HFFc6 (cell line): ENCODE data around the gene CLTB. TPM values are rescaled to one million over a fixed set of nuclear protein-coding genes. Genes with fewer than 3 reads are reported as not detected.

Experiments used
- DNase-seq: peaks from one replicate; pipeline ENCODE4 v3.0.0-alpha.2; 2018
- H3K27ac Mint-ChIP-seq: 2 replicates; pipeline ENCODE4 v1.8.0; 2020; ENCODE audit warnings: mild to moderate bottlenecking, mixed read lengths
- H3K27me3 Mint-ChIP-seq: 2 replicates; pipeline ENCODE4 v1.8.0; 2021; ENCODE audit warnings: mild to moderate bottlenecking, moderate library complexity, mixed read lengths; ENCODE audit not compliant: insufficient read depth
- H3K36me3 Mint-ChIP-seq: 2 replicates; pipeline ENCODE4 v1.8.0; 2021; ENCODE audit warnings: low read depth, mixed read lengths
- H3K4me1 Mint-ChIP-seq: 2 replicates; pipeline ENCODE4 v1.8.0; 2020; ENCODE audit warnings: low read depth, mixed read lengths
- H3K4me3 Mint-ChIP-seq: 2 replicates; pipeline ENCODE4 v1.8.0; 2020; ENCODE audit warnings: mild to moderate bottlenecking, moderate library complexity, mixed read lengths
- H3K9me3 Mint-ChIP-seq: 2 replicates; pipeline ENCODE4 v1.8.0; 2020; ENCODE audit warnings: mild to moderate bottlenecking, mixed read lengths
- total RNA-seq, 6 experiments: library from RNA; stranded (reverse); fragmentation: NEBNext Ultra II Directional; extraction: Animal tissue kit (Norgen Biotek cat#: 25700); gene quantifications; 2 replicates in 1 of 6; 3 replicates in 5 of 6; pipeline ENCODE4 v1.2.3, GENCODE V29; 2021
- TF ChIP-seq, protein P1 (sequence below): fragments of 200-600 bp; sonication (generic); IDR thresholded peaks from 2 replicates; pipeline ENCODE4 v1.5.0; 2021; ENCODE audit warnings: antibody characterized with exemption, mild to moderate bottlenecking

Gene CLTB
- total RNA-seq, 6 experiments from 2014 or later = 178 to 226 (median 202) TPM

DNA sequence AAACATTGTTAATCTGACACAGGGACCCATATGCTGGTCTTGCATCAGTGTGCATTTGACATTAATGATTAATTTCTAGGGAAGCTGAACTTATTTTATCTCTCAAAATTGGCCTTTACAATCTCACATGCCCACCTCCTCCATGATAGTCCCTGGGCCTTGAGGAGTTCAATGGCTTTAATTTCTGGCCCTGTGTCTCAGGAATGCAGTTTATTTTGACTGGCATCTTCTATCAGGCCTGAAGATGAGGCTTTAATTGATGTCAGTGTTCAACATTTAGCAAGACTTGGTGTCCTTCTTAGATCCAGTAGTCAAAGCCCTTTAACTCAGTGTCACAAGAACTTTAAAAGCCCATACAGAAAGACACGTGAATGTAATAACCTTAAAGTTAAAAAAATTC, 10.5 kb upstream of the CLTB start:
- no peak overlapping the region for H3K27ac Mint-ChIP-seq
- peaks cover 8% of the 10 kb centered on the region; the same call in 1 of the 2 replicates for H3K4me1 Mint-ChIP-seq
- DNase-seq = no peak
- no peak overlapping the region for H3K4me3 Mint-ChIP-seq
- TF ChIP-seq, protein P1, sequence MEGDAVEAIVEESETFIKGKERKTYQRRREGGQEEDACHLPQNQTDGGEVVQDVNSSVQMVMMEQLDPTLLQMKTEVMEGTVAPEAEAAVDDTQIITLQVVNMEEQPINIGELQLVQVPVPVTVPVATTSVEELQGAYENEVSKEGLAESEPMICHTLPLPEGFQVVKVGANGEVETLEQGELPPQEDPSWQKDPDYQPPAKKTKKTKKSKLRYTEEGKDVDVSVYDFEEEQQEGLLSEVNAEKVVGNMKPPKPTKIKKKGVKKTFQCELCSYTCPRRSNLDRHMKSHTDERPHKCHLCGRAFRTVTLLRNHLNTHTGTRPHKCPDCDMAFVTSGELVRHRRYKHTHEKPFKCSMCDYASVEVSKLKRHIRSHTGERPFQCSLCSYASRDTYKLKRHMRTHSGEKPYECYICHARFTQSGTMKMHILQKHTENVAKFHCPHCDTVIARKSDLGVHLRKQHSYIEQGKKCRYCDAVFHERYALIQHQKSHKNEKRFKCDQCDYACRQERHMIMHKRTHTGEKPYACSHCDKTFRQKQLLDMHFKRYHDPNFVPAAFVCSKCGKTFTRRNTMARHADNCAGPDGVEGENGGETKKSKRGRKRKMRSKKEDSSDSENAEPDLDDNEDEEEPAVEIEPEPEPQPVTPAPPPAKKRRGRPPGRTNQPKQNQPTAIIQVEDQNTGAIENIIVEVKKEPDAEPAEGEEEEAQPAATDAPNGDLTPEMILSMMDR = no peak
- peaks cover 18% of the 10 kb centered on the region for H3K27me3 Mint-ChIP-seq
- H3K9me3 Mint-ChIP-seq = no peaks in the 10 kb centered on the region
- H3K36me3 Mint-ChIP-seq = no peaks in the 10 kb centered on the region

DNA sequence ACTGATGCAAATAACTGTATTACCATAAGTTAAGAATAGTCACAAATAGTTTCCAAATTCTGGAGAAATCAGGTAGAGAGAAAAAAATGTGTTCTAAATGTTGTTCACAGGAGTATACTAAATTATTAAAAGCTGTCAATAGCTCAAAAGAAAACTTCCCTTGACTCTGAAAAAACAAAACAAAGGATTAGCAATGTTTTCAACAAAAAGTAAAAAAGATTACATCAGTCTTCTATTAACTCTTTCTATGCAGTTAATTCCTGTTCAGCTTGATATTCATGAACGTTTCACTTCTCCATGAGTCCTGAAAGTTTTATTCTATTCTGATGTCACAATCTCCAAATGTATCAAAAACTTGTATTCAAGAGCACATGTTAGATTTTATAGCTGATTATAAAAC, 9.5 kb upstream of the CLTB start:
- 0 out of 2 replicates have a peak, but pooled peaks cover 3% of the 10 kb centered on the region for H3K9me3 Mint-ChIP-seq
- no peak overlapping the region for H3K4me3 Mint-ChIP-seq
- DNase-seq = no peak
- TF ChIP-seq, protein P1 = no peak
- H3K27ac Mint-ChIP-seq = no peak overlapping the region
- no peaks in the 10 kb centered on the region for H3K36me3 Mint-ChIP-seq
- peaks cover 8% of the 10 kb centered on the region; the same call in 1 of the 2 replicates for H3K4me1 Mint-ChIP-seq
- H3K27me3 Mint-ChIP-seq = peaks cover 22% of the 10 kb centered on the region

DNA sequence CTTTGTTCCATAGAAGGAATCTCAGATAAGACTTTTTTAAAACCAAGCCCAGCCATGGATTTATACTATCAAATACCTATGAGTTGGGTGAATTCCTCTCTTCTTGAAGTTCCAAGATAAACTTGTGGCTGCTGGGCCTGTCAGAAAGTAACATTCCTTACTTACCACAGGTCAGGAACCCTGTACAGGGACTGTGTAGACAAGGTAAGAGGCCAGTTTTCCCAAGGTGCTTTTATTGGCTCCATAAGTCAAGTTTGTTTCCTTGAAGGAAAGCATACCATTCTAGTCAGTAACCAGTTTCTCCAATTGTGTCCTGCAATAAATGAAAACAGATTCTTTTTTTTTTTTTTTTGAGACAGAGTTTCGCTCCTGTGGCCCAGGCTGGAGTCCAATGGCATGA, 8.8 kb upstream of the CLTB start:
- TF ChIP-seq, protein P1 = no peak
- Mint-ChIP-seq H3K4me3 (no peak overlapping the region), H3K27ac (no peak overlapping the region), H3K36me3 (no peaks in the 10 kb centered on the region), H3K4me1 (peaks cover 8% of the 10 kb centered on the region; the same call in 1 of the 2 replicates), H3K27me3 (peaks cover 24% of the 10 kb centered on the region), H3K9me3 (0 out of 2 replicates have a peak, but pooled peaks cover 3% of the 10 kb centered on the region)
- DNase-seq = no peak

DNA sequence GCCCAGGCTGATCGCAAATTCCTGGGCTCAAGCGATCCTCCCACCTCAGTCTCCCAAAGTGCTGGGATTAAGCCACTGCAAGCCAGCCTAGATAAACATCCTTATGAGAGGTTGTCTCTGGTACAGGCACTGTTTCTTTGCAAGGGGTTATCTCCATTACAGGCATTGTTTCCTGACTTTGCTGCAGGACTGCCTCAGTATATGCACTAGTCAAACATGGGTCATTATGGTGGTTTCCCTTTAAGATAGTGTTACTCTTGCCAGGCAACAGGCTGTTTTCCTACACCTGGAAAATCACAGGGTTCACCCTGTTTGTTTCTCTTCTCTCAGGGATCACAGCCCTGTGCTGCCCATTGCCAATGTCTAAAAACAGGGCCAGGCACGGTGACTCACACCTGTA, 7.8 kb upstream of the CLTB start:
- no peak overlapping the region for H3K4me3 Mint-ChIP-seq
- H3K27me3 Mint-ChIP-seq = peaks cover 29% of the 10 kb centered on the region
- no peak for DNase-seq
- no peaks in the 10 kb centered on the region for H3K36me3 Mint-ChIP-seq
- H3K4me1 Mint-ChIP-seq = peaks cover 8% of the 10 kb centered on the region; the same call in 1 of the 2 replicates
- TF ChIP-seq, protein P1 = no peak
- no peak overlapping the region for H3K27ac Mint-ChIP-seq
- 0 out of 2 replicates have a peak, but pooled peaks cover 3% of the 10 kb centered on the region for H3K9me3 Mint-ChIP-seq

DNA sequence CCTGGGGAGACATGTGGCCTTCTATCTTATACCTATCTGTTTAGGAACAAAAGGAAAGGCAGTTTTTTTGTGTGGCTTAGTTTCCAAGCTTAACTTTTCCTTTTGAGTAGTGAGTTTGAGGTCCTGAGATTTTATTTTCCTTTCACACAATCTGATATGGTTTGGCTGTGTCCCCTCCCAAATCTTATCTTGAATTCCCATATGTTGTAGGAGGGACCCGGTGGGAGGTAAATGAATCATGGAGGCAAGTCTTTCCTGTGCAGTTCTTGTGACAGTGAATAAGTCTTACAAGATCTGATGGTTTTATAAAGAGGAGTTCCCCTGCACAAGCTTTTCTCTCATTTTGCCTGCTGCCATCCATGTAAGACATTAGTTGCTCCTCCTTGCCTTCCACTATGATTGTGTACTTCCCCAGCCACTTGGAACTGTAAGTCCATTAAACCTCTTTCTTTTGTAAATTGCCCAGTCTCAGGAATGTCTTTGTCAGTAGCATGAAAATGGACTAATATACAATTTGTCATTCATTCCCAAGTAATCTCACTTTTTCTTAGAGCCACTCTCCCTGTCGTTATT, 4.7 kb upstream of the CLTB start:
- Mint-ChIP-seq H3K36me3 (no peaks in the 10 kb centered on the region), H3K4me1 (peaks cover 7% of the 10 kb centered on the region), H3K27me3 (peaks cover 29% of the 10 kb centered on the region), H3K27ac (no peak overlapping the region), H3K4me3 (no peak overlapping the region), H3K9me3 (0 out of 2 replicates have a peak, but pooled peaks cover 3% of the 10 kb centered on the region)
- TF ChIP-seq, protein P1 = no peak
- DNase-seq = no peak
